ENCODE results near the gene ATP5PF.
"Not testable (repeated sequence)": the region's sequence is repeated elsewhere in the genome, so short reads cannot be mapped to it uniquely, and the experiment has no call there.

DNA sequence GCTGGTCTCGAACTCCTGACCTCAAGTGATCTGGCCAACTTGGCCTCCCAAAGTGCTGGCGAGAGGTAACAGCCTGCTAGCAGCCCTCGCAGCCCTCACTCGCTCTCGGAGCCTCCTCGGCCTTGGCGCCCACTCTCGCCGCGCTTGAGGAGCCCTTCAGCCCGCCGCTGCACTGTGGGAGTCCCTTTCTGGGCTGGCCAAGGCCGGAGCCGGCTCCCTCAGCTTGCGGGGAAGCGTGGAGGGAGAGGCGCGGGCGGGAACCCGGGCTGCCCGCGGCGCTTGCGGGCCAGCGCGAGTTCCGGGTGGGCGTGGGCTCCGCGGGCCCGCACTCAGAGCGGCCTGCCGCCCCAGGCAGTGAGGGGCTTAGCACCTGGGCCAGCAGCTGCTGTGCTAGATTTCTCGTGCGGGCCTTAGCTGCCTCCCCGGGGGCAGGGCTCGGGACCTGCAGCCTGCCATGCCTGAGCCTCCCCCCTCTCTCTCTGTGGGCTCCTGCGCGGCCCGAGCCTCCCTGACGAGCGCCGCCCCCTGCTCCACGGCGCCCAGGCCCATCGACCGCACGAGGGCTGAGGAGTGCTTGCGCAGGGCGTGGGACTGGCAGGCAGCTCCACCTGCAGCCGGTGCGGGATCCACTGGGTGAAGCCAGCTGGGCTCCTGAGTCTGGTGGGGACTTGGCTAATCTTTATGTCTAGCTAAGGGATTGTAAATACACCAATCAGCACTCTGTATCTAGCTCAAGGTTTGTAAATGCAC is 43.6 kb upstream of the ATP5PF start:
- TF ChIP-seq, protein P1, sequence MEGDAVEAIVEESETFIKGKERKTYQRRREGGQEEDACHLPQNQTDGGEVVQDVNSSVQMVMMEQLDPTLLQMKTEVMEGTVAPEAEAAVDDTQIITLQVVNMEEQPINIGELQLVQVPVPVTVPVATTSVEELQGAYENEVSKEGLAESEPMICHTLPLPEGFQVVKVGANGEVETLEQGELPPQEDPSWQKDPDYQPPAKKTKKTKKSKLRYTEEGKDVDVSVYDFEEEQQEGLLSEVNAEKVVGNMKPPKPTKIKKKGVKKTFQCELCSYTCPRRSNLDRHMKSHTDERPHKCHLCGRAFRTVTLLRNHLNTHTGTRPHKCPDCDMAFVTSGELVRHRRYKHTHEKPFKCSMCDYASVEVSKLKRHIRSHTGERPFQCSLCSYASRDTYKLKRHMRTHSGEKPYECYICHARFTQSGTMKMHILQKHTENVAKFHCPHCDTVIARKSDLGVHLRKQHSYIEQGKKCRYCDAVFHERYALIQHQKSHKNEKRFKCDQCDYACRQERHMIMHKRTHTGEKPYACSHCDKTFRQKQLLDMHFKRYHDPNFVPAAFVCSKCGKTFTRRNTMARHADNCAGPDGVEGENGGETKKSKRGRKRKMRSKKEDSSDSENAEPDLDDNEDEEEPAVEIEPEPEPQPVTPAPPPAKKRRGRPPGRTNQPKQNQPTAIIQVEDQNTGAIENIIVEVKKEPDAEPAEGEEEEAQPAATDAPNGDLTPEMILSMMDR (IDR thresholded peaks at IDR 0.05), result not testable (repeated sequence)
- not testable (repeated sequence) for TF ChIP-seq POLR2A (IDR thresholded peaks at IDR 0.05)
